HepG2 (cell line): ENCODE data around the gene SPHK2. TPM values are rescaled to one million over a fixed set of nuclear protein-coding genes. Genes with fewer than 3 reads are reported as not detected.

Experiments
- FOXC1 ChIP-seq: sonication (generic); formaldehyde crosslinking; IDR thresholded peaks from 2 replicates; pipeline ENCODE4 v1.8.0; 2022; ENCODE audit warnings: mild to moderate bottlenecking, missing genetic modification reagents, borderline replicate concordance
- GMEB2 ChIP-seq: IDR thresholded peaks from 2 replicates; pipeline ENCODE4 v1.6.1; 2016; ENCODE audit warnings: missing biosample characterization, missing genetic modification reagents, low read depth
- HNF4G ChIP-seq, 2 experiments: sonication (generic) in 1 of 2; formaldehyde crosslinking in 1 of 2; IDR thresholded peaks; 2 replicates each; pipeline versions ENCODE4 v1.4.0 to v1.6.1; 2011 to 2020; ENCODE audit warnings: borderline replicate concordance in 2 of 2, low read depth in 2 of 2, mild to moderate bottlenecking in 2 of 2, low read length in 1 of 2, missing genetic modification reagents in 1 of 2, moderate library complexity in 1 of 2
- HOXA3 ChIP-seq: sonication (generic); formaldehyde crosslinking; IDR thresholded peaks from 2 replicates; pipeline ENCODE4 v1.5.0; 2020; ENCODE audit warnings: missing genetic modification reagents
- NR2C2 ChIP-seq: sonication (generic); formaldehyde crosslinking; IDR thresholded peaks from 2 replicates; pipeline ENCODE4 v1.4.0; 2020; ENCODE audit warnings: missing genetic modification reagents, mild to moderate bottlenecking, moderate library complexity, borderline replicate concordance
- POLR2G ChIP-seq: fragments of 200-400 bp; formaldehyde crosslinking; IDR thresholded peaks from 2 replicates; pipeline ENCODE4 v1.6.1; 2018; ENCODE audit warnings: mild to moderate bottlenecking, low read depth, low read length, moderate library complexity
- SCMH1 ChIP-seq: sonication (generic); formaldehyde crosslinking; IDR thresholded peaks from 2 replicates; pipeline ENCODE4 v1.9.0; 2021; ENCODE audit warnings: missing genetic modification reagents, mild to moderate bottlenecking, borderline replicate concordance
- SP1 ChIP-seq, 2 experiments: fragments of 450-650 bp in 1 of 2; sonication (generic) in 1 of 2; formaldehyde crosslinking in 1 of 2; IDR thresholded peaks; 2 replicates each; pipeline versions ENCODE4 v1.4.0 to v1.6.1; 2016 to 2020; ENCODE audit warnings: missing genetic modification reagents in 1 of 2
- SP5 ChIP-seq: IDR thresholded peaks from 2 replicates; pipeline ENCODE4 v1.6.1; 2016; ENCODE audit warnings: low read depth, borderline replicate concordance
- TRIM24 ChIP-seq: sonication (generic); formaldehyde crosslinking; IDR thresholded peaks from 2 replicates; pipeline ENCODE4 v1.8.0; 2022; ENCODE audit warnings: mild to moderate bottlenecking, missing genetic modification reagents
- WIZ ChIP-seq: sonication (generic); formaldehyde crosslinking; IDR thresholded peaks from 2 replicates; pipeline ENCODE4 v1.5.1; 2020; ENCODE audit warnings: mild to moderate bottlenecking, missing genetic modification reagents
- ZBTB20 ChIP-seq: sonication (generic); formaldehyde crosslinking; IDR thresholded peaks from 2 replicates; pipeline ENCODE4 v1.8.1; 2023; ENCODE audit warnings: missing genetic modification reagents, low read depth, mild to moderate bottlenecking, borderline replicate concordance
- ZBTB7B ChIP-seq: sonication (generic); formaldehyde crosslinking; IDR thresholded peaks from 2 replicates; pipeline ENCODE4 v1.4.0; 2020; ENCODE audit warnings: missing genetic modification reagents
- ZNF44 ChIP-seq: sonication (generic); formaldehyde crosslinking; IDR thresholded peaks from 2 replicates; pipeline ENCODE4 v1.5.1; 2020; ENCODE audit warnings: mild to moderate bottlenecking, missing genetic modification reagents
- ZNF576 ChIP-seq: sonication (generic); formaldehyde crosslinking; IDR thresholded peaks from 2 replicates; pipeline ENCODE4 v1.4.0; 2020; ENCODE audit warnings: mild to moderate bottlenecking, missing genetic modification reagents
- ZNF724P ChIP-seq: sonication (generic); formaldehyde crosslinking; IDR thresholded peaks from 2 replicates; pipeline ENCODE4 v1.8.0; 2022; ENCODE audit warnings: missing genetic modification reagents, borderline replicate concordance
- polyA plus RNA-seq, 8 experiments: library from polyadenylated mRNA; depleted of rRNA in 3 of 8; stranded (reverse) in 7 of 8; unstranded in 1 of 8; fragments of >200 nt; fragmentation: Illumina TruSeq in 4 of 8; extraction: Trizol in 4 of 8; gene quantifications; 2 replicates each; pipeline versions ENCODE4 v1.2.1 to v1.2.3, GENCODE V29; 2011 to 2016; ENCODE audit warnings: low read depth in 4 of 8, missing spikeins in 1 of 8, mixed read lengths in 1 of 8; ENCODE audit not compliant: insufficient read depth in 1 of 8
- total RNA-seq, 5 experiments: library from RNA; depleted of rRNA; stranded (reverse); fragments of >200 nt; fragmentation: Illumina TruSeq; extraction: Trizol; gene quantifications; 2 replicates each; pipeline ENCODE4 v1.2.3, GENCODE V29; 2016; ENCODE audit warnings: low read depth in 1 of 5
- TF ChIP-seq, protein P1 (sequence below): sonication (generic); formaldehyde crosslinking; IDR thresholded peaks from 2 replicates; pipeline ENCODE4 v1.5.1; 2020; ENCODE audit warnings: mild to moderate bottlenecking, missing genetic modification reagents, moderate library complexity
- TF ChIP-seq, protein P2 (sequence below): sonication (generic); formaldehyde crosslinking; conservative IDR thresholded peaks from 2 replicates; pipeline ENCODE4 v1.4.0; 2020; ENCODE audit warnings: missing genetic modification reagents
- TF ChIP-seq, protein P3 (sequence below): sonication (generic); formaldehyde crosslinking; conservative IDR thresholded peaks from 2 replicates; pipeline ENCODE4 v1.8.1; 2023; ENCODE audit warnings: missing genetic modification reagents
- TF ChIP-seq, protein P4 (sequence below): sonication (generic); formaldehyde crosslinking; IDR thresholded peaks from 2 replicates; pipeline ENCODE4 v1.9.0; 2022; ENCODE audit warnings: missing genetic modification reagents, mild to moderate bottlenecking, borderline replicate concordance

SPHK2 gene
- total and polyA plus RNA-seq, 2 of the 13 experiments (the other 11 are each of a cell fraction or from before 2014, with no cell fraction given), result 2.9 to 14.4 TPM

GRCh38 chr19:48618916-48619691 is at the start of gene SPHK2, which contains the start of gene RPL18 (continued):
- TF ChIP-seq SP1 (IDR thresholded peaks at IDR 0.05), result no peak
- TF ChIP-seq SP1 (CRISPR knock-in tag; IDR thresholded peaks at IDR 0.05), result peak; percentile 97
- peak; percentile 99 for TF ChIP-seq HOXA3 (CRISPR knock-in tag)
- TF ChIP-seq, protein P1, sequence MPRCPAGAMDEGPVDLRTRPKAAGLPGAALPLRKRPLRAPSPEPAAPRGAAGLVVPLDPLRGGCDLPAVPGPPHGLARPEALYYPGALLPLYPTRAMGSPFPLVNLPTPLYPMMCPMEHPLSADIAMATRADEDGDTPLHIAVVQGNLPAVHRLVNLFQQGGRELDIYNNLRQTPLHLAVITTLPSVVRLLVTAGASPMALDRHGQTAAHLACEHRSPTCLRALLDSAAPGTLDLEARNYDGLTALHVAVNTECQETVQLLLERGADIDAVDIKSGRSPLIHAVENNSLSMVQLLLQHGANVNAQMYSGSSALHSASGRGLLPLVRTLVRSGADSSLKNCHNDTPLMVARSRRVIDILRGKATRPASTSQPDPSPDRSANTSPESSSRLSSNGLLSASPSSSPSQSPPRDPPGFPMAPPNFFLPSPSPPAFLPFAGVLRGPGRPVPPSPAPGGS (CRISPR knock-in tag), result peak; percentile 86; the same call in 1 of the 2 replicates
- TF ChIP-seq ZBTB7B (CRISPR knock-in tag), result peak; percentile 82
- TF ChIP-seq ZNF724P (CRISPR knock-in tag), result peak; percentile 79; the same call in 1 of the 2 replicates
- TF ChIP-seq WIZ (CRISPR knock-in tag), result peak; percentile 95
- TF ChIP-seq FOXC1, result peak; percentile 89
- TF ChIP-seq SCMH1 (CRISPR knock-in tag), result no peak
- TF ChIP-seq NR2C2 (CRISPR knock-in tag), result peak; percentile 89
- peak; percentile 100 for TF ChIP-seq GMEB2 (CRISPR knock-in tag)
- TF ChIP-seq, protein P2, sequence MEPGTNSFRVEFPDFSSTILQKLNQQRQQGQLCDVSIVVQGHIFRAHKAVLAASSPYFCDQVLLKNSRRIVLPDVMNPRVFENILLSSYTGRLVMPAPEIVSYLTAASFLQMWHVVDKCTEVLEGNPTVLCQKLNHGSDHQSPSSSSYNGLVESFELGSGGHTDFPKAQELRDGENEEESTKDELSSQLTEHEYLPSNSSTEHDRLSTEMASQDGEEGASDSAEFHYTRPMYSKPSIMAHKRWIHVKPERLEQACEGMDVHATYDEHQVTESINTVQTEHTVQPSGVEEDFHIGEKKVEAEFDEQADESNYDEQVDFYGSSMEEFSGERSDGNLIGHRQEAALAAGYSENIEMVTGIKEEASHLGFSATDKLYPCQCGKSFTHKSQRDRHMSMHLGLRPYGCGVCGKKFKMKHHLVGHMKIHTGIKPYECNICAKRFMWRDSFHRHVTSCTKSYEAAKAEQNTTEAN (CRISPR knock-in tag), result peak; percentile 62; the same call in 1 of the 2 replicates
- TF ChIP-seq ZNF576 (CRISPR knock-in tag), result no peak
- no peak for TF ChIP-seq ZBTB20
- peak; percentile 97 for TF ChIP-seq ZNF44
- TF ChIP-seq TRIM24 (CRISPR knock-in tag), result no peak
- TF ChIP-seq, protein P3, sequence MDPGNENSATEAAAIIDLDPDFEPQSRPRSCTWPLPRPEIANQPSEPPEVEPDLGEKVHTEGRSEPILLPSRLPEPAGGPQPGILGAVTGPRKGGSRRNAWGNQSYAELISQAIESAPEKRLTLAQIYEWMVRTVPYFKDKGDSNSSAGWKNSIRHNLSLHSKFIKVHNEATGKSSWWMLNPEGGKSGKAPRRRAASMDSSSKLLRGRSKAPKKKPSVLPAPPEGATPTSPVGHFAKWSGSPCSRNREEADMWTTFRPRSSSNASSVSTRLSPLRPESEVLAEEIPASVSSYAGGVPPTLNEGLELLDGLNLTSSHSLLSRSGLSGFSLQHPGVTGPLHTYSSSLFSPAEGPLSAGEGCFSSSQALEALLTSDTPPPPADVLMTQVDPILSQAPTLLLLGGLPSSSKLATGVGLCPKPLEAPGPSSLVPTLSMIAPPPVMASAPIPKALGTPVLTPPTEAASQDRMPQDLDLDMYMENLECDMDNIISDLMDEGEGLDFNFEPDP (CRISPR knock-in tag), result no peak
- peak; percentile 99 for TF ChIP-seq POLR2G
- TF ChIP-seq HNF4G (IDR thresholded peaks at IDR 0.05; ENCODE audit: borderline replicate concordance, low read depth, low read length), result peak; percentile 29; the same call in 1 of the 2 replicates
- no peak for TF ChIP-seq HNF4G (CRISPR knock-in tag; IDR thresholded peaks at IDR 0.05; ENCODE audit: borderline replicate concordance, low read depth)
- TF ChIP-seq, protein P4, sequence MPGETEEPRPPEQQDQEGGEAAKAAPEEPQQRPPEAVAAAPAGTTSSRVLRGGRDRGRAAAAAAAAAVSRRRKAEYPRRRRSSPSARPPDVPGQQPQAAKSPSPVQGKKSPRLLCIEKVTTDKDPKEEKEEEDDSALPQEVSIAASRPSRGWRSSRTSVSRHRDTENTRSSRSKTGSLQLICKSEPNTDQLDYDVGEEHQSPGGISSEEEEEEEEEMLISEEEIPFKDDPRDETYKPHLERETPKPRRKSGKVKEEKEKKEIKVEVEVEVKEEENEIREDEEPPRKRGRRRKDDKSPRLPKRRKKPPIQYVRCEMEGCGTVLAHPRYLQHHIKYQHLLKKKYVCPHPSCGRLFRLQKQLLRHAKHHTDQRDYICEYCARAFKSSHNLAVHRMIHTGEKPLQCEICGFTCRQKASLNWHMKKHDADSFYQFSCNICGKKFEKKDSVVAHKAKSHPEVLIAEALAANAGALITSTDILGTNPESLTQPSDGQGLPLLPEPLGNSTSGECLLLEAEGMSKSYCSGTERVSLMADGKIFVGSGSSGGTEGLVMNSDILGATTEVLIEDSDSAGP (CRISPR knock-in tag), result peak; percentile 97
- TF ChIP-seq SP5 (CRISPR knock-in tag), result peak; percentile 81
